Ovary (tissue), 3 donors: ENCODE results near the gene DOK1.

Source experiments
- POLR2A ChIP-seq: fragments of 450-650 bp; IDR thresholded peaks from one replicate; pipeline ENCODE4 v1.6.1; 2017; ENCODE audit warnings: antibody characterized with exemption, mild to moderate bottlenecking, moderate library complexity
- TF ChIP-seq, protein P1 (sequence below), 3 donors: fragments of 450-650 bp in 2 of 3; fragments of 200-600 bp in 1 of 3; IDR thresholded peaks; one replicate each; pipeline versions ENCODE4 v1.5.1 to v1.8.0; 2016 to 2022; ENCODE audit warnings: antibody characterized with exemption in 3 of 3, mild to moderate bottlenecking in 1 of 3
- donor health status: DM: no; HTN: no; CAD: no.

DNA sequence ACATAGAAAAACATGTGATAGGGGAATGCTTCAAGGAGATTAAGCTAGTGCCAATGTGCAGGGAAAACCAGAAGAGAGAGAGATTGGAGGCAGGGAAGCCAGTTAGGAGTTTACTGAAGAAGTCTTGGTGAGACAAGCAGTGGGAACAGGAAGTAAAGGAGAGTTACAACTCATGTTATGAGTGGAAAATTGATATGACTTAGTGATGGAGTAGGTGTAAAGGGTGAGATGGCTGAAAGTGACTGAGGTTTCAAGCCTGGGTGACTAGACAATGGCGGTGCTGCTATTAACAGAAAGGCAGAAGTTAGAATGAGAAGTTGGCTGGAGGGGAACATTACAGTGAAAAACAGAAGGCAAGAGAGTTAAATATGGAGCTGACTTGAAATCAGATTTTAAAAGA lies 16.5 kb downstream of the DOK1 start:
- no peak for TF ChIP-seq POLR2A
- TF ChIP-seq, protein P1, sequence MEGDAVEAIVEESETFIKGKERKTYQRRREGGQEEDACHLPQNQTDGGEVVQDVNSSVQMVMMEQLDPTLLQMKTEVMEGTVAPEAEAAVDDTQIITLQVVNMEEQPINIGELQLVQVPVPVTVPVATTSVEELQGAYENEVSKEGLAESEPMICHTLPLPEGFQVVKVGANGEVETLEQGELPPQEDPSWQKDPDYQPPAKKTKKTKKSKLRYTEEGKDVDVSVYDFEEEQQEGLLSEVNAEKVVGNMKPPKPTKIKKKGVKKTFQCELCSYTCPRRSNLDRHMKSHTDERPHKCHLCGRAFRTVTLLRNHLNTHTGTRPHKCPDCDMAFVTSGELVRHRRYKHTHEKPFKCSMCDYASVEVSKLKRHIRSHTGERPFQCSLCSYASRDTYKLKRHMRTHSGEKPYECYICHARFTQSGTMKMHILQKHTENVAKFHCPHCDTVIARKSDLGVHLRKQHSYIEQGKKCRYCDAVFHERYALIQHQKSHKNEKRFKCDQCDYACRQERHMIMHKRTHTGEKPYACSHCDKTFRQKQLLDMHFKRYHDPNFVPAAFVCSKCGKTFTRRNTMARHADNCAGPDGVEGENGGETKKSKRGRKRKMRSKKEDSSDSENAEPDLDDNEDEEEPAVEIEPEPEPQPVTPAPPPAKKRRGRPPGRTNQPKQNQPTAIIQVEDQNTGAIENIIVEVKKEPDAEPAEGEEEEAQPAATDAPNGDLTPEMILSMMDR (IDR thresholded peaks at IDR 0.05): no peak
